ENCODE data around the gene CPM.
A peak's percentile ranks its signal among the peaks of the same experiment; 100 is the strongest.
"Not testable (repeated sequence)": the region's sequence is repeated elsewhere in the genome, so short reads cannot be mapped to it uniquely, and the experiment has no call there.

The CPM gene

DNA sequence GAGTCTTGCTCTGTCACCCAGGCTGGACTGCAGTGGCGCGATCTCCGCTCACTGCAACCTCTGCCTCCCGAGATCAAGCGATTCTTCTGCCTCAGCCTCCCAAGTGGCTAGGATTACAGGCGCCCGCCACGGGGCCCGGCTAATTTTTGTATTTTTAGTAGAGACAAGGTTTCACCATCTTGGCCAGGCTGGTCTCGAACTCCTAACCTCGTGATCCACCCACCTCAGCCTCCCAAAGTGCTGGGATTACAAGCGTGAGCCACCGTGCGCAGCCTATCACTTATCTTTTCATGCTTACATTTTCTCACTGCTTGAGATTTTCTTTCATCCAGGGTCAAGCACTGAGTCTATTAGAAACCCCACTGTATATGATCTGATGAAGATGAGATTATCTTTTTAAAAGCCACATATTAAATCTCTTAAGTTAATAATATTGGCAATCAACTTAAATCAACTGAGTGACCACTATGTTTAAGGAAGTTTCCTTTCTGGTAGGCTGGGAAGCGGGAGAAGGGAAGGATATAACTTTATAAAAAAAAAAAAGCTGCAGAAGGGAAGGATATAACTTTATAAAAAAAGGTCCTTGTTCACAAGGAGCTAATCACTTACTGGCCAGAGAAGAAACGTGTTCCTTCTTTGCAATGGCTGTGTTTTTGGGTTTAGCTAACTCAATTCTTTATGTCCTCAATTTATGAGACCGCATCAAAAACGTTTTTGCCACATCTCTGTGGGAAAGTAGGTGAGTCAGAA, 126.3 kb downstream of the CPM start:
- DNase-seq (ENCODE audit: low spot score), result no peak

DNA sequence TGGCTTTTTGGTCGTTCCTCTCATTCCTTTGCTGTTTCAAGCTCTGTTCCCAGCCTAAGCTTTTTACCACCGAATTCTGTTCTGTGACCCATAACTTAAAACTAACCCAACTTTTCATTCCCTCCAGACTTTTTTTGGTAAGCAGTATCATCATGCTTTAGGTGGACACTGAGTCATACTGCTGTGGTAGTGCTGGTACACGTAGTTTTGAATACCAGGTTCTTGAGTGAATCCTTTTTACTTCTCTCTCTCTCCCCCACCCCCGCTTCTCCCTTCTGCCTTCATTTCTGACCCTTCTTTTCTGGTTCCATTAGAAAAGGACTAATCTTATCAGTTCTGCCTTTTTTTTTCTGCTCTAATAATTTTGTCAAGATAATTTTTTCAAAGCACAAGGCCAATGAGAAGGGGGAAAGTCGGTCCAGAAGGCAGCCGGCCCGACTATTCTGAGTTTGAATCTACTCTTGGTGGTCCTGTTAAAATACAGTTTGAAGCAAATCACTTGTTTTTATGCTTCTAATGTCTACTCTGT, 127.3 kb downstream of the CPM start:
- DNase-seq (ENCODE audit: low spot score), result no peak

DNA sequence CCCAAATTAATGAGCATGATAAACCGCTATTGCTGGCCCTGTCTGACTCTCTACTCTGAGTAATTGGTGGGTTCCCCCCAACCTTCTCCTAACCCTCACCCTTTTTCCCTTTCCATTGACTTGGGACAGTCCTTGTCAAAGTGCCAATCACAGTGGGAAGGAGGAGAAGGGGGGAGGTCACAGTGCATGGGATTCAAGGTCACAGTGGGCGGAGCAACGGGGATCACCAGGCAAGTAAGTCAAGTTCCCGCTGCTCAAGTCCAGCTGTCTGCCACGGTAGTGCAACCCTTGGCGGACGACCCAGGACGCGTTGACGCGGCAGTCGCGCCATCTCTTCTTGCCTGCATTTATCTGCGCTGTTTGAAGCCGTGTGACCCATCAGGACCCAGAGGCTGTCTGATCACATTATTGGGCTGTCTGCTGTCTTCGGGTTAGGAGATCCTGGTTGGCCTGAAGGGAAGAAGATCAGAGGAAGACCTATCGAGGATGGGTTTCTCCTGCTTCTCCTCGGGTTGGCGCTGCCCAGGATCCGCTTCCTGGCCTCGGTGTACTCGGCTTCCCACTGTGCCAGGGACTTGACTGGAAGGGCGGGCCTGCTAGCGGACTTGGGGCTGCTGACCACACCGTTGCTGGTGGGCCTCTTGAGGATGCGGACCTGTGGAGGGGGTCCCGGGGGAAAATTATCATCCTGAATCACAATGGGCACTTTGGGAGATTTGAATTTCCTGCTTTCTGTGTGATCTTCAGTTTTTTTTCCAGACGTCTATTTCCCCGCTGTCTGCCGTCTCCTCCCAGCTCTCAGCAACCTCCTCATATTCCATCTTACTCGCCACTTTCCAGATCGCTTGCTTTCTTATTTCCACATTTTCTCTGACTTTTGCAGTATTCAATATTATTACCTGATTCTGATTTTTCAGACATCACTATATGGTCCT, 128.0 kb downstream of the CPM start:
- no peak for DNase-seq (ENCODE audit: low spot score)

DNA sequence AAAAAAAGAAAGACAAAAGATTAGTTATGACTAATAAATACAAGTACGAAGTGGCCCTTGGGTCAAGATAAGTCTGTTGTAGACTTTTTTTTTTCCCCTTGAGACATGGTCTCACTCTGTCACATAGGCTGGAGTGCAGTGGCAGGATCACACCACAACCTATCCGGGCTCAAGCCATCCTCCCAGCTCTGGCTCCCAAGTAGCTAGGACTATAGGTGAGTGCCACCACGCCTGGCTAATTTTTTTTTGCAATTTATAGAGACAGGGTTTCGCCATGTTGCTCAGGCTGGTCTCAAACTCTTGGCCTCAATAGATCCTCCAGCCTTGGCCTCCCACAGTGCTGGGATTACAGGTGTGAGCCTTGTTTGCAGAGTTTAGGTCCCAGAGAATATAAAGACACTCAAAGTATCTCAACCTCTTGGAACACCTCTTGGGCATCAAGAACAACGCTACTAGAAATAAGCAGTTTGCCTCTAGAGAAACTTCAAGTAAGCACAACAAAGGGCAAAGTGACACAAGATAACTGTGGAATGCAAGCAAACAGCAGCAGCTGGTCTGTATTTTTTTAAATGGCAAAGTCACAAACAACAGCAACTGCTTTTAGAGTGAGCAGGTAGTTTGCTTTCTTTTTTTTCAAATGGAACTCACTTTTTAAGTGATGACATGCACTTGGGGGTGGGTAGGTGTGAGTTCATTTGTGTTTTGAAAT, 128.9 kb downstream of the CPM start:
- no peak for DNase-seq (ENCODE audit: low spot score)

DNA sequence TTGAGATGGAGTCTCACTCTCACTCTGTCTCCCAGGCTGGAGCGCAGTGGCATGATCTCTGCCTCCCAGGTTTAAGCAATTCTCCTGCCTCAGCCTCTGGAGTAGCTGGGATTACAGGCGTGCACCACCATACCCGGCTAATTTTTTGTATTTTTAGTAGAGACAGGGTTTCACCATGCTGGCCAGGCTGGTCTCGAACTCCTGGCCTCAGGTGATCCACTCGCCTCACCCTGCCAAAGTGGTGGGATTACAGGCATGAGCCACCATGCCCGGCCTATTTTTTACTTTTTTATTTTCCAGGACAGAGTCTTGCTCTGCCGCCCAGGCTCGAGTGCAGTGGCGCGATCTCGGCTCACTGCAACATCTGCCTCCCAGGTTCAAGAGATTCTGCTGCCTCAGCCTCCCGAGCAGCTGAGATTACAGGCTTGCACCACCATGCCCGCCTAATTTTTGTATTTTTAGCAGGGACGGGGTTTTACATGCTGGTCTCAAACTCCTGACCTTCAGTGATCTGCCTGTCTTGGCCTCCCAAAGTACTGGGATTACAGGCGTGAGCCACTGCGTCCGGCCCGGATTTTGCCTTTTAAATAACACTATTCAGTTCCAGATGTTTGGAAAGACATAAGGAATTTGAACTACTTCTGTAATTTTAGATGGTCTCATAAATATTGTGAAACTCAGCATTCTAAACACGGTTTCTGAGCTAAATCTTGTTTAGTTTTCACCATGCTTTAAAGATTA, 129.9 kb downstream of the CPM start:
- peak; percentile 36 for DNase-seq (ENCODE audit: low spot score)

DNA sequence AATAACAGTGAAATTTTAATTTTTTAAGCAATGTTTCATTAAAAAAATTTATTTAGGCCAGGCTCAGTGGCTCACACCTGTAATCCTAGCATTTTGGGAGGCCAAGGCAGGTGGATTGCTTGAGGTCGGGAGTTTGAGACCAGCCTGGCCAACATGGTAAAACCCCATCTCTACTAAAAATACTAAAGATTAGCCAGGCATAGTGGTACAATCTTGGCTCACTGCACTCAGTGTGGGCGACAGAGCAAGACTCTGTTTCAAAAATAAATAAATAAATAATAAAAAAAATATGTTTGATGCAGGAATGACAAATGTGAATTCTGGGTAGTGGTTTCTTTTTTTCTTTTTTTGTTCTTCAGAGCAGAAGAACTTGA, 130.6 kb downstream of the CPM start:
- DNase-seq (ENCODE audit: low spot score), result not testable (repeated sequence)

All from AG20443 (cell line).